ENCODE data around the gene AOX1.
"Not testable (repeated sequence)": the region's sequence is repeated elsewhere in the genome, so short reads cannot be mapped to it uniquely, and the experiment has no call there.

AOX1 gene

DNA sequence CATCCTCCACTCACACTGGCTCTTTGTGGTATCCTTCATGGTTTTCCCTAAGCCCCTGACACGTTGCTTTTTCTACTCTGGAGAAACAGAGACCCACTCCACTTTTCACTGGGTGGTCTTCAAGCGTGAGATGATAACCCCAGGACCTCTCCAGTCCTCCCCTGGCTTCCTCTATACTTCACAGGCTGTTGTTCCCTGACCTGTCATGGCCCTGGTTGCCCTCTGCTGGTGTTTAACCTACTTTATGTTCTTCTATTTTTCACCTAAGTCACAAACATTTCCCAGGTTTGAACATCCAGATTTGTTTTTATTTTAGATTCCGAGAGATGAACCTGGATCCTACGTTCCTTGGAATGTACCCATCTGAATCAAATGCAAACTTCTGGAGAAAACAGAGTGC, 84.5 kb downstream of the AOX1 start:
- DNase-seq: no peak

DNA sequence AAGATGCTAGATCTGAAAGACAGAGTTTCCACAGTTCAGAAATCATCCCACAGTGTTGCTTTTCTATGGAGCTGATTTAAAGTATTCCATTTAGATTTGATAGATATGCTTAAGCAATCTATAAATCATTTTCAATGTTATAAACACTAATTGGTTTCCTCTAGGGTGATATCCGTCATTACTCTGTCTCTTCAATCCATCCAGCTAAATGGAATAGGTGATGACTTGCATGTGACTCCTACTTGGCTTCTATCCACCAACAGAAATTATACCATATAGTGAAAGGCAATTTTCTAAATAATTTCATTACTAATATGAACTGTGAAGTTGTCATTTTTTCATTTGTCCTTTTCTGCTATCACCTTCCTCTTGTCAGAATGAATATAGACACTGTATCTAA, 84.9 kb downstream of the AOX1 start:
- no peak for DNase-seq

DNA sequence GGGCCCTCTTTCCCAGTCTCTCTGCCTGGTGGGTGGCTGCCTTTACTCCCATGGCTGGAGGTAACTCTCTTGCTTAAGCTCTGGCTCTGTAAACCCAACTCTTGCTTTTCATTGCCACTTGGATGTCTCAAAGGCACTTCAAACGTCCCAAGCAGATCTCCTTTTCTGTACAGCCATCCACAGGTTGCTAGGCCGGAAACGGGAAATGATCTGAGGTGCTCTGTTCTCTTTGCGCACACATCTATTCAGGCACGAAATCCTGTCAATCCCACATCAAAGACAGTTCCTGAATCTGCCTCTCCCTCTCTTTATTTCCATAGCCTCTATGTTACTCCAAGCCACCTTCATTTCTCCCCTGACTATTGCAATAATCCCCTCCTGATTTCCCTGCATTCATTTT, 87.4 kb downstream of the AOX1 start:
- DNase-seq: no peak

DNA sequence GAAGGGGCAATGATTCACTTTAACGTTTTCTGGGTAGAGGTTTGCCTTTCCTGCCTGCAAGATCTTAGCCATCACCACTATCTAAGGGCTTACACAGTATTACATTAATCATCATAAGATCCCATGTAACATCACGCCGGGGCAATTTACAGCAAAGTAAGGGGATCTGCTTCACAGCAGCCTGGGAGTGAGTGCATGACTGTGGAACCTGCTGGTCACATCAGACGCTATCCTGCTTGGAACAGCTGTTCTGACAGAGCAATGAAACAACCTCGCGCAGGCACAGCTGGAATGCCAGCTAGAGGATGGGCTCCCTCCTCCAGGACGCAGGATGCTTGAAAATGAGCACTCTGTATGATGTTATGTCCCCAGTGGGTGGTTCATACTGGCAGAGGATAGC, 89.0 kb downstream of the AOX1 start:
- no peak for DNase-seq

DNA sequence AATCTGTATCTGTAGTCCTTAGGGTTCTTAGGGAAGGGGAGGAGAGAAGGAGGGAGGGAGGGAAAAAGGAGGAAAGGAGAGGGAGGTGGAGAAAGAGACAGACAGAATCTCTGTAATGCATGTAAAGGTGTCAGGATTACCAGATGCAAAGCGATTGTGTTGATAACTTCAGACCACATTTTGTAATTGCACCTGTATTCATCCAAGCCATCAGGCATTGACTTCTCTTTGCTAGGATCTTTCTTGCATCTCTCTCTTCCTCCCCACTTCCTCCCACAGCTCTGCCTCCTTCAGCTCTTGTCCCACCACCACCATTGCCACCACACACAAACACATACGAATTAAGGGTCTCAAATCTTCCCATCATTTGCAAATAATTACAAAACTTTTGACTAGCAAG, 91.4 kb downstream of the AOX1 start:
- no peak for DNase-seq

DNA sequence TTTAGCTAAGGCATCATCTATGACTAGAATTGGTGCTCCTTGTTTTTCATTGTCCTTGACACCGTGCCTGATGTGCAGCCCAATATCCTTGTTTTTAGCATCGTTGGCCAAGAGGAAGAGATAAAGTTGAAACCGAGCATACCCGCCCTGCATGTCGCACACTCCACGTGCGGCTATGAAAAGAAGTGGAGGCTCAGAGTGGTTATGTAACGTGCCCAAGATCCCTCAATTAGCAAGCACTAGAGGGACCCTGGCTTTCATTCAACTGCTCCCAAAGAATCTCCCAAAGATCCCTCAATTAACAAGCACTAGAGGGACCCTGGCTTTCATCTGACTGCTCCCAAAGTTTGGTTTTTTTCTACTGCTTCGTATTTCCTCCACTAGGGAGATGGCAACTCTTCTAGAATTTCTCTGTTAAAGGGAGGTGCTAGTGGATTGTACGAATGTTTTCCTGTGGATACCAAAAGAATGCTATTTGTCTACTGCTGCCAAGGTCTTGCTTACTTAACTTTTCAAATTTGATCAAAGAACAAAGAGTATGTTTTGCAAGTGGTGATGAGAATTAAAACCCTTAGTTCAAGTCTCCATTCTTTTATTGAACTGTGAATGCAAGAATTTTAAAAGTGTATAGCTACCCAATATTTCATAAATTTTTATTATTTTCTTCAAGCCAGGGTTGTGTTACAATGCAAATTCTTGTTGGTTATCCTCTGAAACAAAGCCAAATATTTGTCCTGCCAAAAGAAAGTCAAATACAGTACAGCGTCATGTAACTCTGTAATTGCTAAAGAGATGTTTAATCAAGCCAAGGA, 92.1 kb downstream of the AOX1 start:
- DNase-seq: no peak

DNA sequence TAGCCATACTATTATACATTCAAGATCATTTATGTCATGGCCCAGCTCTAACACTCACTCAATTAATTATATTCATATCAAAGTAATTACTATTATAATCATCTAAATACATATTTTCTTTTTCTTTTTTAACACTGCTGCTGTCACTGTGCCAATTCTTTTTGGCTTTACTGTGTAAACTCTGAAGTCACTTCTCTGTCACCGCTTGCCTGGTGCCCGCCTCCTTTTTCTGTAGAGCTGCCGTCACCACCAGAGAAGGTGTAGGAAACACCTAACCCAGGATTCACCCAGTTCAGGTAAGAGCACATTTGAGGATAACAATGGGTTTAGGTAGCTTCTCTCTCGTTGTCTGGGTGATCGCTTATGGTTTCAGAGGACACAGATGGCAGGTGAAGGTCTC, 93.3 kb downstream of the AOX1 start:
- DNase-seq: no peak

DNA sequence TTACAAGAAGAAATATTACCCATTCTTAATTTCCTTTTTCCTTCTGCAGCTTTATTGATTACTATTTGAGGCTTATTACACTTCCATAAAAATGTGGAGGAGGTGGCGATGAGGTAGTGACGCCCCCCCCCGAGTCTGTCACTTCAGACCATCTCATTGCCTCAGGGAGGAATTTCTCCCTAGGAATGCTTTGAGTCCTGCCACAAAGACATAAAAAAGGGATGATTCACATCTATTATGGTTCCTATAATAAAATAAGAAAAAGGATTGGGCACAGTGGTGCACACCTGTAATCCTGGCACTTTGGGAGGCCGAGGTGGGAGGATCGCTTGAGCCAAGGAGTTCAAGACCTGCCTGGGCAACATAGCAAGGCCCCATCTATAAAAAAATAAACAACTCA, 93.7 kb downstream of the AOX1 start:
- DNase-seq: no peak

DNA sequence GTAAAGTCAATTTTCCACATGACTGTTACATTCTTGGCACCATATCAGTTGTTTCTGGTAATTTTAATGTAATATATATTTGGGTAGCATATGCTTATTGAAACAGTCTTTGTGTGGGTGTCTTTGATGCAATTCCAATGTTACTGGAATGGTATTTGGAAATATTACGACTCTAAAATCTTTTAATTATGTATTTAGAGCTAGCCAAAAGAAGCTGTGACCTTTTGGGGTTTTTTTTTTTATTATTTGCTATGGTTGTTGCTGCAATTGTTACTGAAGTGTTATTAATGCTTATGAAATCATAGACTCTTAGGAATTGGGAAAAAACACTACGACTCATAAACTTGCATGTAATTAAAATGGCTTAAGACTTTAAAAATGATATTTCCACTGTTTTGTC, 95.9 kb downstream of the AOX1 start:
- DNase-seq: no peak

DNA sequence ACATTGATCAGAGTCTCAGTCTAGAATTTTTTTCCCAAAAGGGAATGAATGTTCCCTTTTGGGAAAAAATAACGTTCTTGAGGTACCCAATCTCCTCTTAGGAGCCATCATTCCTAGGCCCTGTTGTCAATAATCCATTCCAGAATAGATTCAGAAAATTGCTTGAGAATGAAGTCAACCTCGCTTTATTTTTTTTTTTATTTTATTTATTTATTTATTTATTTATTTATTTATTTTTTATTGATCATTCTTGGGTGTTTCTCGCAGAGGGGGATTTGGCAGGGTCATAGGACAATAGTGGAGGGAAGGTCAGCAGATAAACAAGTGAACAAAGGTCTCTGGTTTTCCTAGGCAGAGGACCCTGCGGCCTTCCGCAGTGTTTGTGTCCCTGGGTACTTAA, 96.6 kb downstream of the AOX1 start:
- not testable (repeated sequence) for DNase-seq

DNA sequence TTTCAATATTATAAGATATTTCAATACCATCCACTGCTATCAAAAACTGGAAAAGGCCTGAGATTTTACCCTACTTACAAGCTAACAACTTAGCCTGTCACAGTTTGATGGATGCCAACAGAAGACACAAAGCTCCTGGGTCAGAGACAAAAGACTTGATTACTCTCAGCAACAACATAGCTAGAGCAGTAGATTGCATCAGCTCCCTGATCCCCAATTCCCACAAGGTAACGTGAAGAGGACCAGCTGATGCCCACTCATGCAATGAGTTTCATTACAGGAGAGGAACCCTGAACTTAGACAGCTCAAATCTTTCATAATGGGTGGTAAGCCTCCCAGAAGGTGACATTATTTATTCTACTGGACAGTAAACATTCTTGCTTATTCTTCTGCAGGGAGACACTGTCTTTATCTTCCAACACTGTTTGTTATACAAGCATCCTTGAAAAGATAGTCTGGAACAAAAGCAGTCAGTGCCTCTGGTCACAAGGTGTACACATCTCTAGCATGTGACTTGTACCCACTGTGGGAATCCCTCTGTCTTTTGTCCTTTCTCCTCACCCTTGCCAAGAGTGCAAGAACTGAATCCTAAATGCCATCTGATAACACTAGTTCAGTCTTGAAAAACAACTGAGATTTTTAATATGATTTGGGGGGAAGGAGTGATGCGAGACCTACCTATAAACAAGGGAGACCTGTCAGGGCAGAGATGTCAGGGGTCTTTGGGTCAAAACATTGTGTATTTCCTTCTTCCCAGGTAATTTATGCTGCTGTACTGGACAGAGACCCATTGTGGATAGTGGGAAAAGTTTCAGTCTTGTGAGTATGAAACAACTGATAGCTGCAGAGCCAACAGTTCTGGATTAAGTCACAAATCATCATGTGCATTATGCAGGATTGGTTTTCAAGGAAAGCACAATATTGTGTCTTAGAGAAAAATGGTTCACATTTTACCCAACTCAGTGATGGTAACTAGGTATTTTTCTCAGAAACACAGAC, 102.4 kb downstream of the AOX1 start:
- no peak for DNase-seq

DNA sequence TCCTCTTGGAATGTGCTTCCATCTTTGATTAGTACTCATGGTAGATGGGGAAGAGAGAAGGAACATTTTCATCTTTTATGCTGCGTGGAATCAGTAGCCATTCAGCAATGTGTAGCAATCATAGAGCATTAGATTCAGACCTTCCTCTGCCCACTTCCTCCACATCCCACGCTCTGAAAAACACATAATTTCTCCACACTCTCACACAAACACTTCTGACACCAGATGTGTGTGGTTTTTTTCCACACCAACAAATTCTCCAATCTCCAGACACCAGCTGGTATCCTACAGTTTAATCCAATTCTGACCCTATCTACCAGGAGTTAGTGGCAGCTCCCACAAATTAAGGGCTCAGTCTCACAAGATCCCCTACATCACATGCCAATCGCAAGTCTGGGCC, 103.3 kb downstream of the AOX1 start:
- no peak for DNase-seq

DNA sequence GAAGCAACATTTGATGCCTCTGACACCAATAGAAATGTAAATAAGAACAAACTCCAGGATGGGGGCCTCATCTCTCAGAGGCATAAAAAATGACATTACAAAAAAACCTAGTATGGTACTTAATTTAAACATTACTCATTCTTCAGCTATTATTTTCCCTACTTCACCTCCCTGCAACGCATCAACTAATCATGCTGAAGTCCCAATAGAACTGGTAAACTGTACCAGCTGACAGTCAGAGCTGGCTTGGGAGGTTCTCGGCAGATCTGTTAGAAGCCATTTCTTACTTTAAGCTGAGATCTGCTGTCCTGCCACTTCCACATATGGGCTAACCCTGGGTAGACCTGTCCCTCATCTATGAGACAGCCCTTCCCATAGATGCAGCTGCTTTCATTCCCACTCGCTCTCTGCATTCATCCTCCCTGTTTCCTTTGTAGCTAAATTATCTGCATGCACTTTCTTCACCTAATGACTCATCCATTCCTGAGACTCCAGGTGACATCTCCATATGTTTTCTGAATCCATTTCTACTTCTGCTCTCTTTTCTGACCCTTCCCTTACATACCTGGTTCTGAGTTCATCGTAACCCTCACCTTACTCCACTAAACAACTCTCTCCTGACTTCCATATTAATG, 108.1 kb downstream of the AOX1 start:
- DNase-seq: no peak

DNA sequence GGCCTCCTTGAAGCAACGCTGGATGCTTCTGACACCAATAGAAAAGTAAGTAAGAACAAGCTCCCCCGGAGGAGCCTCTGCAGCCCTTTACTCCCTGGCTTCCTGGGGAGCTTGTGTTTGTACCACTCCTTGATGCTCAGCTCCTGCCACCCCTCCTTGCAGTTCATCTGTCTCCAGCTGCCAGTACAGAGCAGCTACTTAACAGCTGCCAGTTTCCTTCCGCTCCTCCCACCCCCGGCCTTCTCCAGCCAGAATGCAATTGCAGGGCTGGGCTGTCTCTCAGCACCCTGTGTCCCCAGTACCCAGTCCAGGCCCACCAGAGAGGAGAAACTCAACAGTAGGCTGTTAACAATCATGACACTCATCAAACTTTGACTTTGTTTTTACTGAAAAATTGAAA, 109.4 kb downstream of the AOX1 start:
- no peak for DNase-seq

DNA sequence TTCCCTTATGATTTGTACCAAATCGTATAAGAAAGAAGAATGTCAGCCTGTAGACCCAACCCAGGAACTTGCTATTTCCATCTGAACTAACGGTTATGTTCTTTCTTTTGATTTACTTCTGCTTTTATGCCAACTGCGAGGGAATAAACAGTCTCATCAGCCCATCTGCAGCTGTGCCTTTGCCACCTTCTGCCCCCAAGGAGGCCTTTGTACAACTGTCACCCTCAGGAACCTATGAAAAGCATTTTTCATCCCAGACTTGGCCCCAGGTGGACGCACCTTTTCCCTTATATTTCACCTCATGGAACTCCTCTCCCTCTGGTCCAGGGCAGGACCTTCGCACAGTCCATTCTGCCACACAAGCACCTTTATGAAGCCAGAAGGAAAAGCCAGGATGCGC, 109.8 kb downstream of the AOX1 start:
- no peak for DNase-seq

DNA sequence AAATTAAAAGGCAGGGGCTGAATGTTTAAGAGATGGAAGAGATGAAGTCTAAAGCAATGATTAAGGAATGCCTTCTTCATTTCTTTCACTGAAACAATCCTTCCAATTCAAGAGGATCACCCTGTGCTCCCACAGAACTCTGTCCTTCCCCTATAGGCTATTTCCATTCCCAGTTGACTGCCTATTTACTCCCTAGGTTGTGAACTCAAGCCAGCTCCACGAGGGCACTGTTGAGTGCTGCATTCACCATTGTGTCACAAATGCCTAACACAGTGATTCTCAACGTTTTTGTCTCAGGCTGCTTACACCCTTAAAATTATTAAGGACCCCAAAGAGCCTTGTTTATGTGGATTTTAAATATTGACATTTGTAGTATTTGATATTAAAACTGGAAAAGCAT, 112.4 kb downstream of the AOX1 start:
- DNase-seq: no peak

DNA sequence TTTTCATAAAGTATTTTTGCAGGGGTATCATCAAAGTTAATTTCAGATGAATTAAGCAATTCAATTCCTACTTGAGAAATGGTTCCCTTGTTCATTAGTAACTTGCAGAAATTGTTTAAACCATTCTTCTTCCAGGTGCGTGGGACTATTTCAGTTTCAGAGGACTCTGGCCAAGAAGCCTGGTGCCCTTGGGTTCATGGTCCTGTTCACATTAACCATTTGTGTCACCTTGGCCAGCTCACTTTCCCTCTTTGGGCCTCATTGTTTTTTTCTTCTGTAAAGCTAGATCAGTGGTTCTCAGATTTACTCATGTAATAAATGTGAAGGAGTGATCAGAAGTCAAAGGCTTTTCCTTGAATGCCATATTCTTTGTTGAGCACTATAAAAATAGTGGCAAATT, 113.5 kb downstream of the AOX1 start:
- no peak for DNase-seq

DNA sequence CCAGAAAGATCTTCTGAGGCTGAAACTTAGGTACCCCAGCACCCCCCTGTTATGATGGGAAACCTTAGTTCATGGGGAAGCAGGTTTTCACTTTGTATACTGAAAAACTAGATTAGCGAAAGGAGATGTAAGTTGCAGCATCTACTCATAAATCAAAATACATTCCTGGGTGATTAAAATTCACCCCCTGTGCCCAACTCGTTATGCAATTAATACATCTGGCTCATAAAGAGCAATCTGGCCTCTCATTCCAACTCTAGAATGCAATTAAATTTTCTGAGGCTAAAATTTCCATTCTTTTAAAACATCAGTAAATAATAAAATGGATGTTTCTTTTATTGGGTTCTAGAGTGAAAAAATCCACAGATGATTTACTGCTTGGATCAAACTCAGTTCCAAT, 115.0 kb downstream of the AOX1 start:
- no peak for DNase-seq

DNA sequence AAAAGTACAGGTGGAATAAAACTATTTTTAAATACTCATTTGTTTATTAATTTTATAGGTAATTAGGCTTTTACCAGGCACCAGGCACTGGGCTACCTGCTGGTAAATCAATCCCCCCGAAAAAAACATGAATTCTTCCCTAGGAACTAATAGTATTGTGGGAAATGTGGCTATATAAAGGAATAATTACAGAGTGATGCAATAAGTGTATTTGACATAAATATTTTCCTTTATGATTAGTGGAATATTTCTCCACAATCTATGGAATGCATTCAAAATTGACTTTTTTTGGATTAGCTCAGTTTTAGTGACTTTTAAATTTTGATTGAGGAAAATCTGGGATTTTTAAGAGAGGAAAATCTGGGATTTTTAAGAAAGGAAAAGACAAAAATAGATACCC, 116.2 kb downstream of the AOX1 start:
- no peak for DNase-seq

DNA sequence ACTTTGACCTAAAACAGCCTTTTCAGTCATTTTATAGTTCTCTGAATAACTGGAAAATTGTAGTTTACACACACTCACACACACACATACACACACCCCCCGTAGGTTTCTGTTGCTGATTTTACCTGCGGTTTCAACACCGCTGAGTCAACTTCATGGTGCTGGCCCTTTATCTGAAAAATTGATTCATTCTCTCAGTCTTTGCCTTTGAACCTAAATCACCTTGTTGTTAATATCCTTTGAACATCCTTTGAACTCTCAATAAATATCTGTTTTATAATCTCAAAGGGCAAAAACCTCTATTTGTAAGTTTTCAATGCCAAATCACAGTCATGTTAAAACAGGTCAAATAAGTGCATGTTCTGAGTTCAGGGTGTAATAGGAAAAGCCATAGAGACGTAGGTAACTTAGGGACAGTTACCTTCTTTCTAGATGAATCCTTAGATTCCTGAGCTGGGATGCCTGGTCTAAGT, 116.9 kb downstream of the AOX1 start:
- peak; percentile 42 for DNase-seq

DNA sequence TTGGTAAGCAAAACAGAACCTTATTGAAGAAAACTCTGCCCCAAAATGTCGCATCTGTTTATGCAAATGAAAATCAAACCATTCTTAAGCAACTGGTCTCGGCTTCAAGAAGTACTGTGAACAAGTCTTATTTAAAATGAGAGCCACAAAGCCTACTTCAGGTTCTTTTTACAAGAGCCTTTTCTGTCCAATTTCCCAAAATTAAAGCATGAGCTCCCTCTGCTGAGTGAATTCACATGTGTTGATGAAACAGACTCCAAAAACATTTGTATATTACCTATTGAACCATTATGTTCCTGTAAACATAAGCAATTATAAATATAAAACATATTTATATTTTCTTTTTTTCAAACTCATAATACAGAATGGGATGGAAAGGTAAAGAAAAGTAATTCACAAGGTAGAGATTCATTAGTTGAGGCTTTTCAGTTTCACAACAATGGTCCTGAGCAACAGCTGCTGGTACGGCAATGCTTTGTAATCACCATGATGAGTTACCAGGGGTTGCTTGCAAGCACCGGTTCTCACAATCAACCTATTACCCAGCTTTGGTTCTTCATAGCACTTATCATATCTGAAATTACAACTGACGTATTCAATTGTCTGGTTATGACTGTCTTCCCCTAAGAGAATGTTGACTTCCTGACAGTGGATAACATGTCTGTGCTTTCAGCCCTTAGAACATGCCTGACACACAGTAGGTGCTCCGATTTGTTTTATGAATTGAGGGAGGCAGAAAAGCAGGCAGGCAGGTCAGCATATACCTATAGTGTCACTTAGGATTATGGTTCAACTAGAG, 117.5 kb downstream of the AOX1 start:
- peak; percentile 40 for DNase-seq

DNA sequence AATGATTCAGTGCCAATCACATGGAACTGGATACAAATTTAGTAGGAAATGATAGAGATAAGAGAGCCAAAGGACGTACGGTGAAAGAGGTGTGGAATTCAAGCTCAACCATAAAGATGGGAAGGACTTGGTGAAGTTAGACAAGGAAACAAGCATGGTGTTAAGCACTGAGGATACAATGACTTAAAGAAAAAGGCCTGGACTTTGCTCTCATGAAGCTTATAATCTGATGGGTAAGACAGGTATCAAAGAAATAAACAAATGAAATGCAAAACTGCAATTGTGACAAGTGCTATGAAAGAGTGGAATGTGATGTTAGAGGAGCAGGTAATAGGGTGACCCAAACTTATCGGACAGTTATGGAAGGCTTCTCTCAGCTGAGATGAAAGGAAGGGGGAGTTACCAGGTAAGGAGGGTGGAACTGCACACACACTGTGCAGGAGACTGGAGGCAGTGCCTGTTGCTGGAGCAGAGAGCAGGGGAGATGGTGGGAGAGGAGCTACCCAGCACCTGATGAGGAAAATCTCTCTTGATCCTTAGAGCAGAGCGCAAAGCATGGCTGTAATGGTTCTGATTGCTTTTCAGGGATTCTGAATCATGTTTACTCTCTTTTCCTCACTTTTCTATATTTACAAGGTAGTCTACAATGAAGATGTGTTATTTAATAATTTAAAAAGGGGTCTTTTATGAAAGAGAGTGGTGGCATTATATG, 118.3 kb downstream of the AOX1 start:
- no peak for DNase-seq
